Fibroblast of pulmonary artery (primary cell): ENCODE results near the gene HELZ2.

Experiments used
- DNase-seq: peaks from one replicate; pipeline ENCODE4 v3.0.0-alpha.2; 2010; ENCODE audit warnings: low read depth
- H3K4me3 ChIP-seq: replicated peaks from 2 replicates; pipeline ENCODE4 v1.5.1; 2011; ENCODE audit warnings: low read depth, mild to moderate bottlenecking, control low read depth, low read length, moderate library complexity
- CTCF ChIP-seq: IDR thresholded peaks from 2 replicates; pipeline ENCODE4 v1.5.1; 2011; ENCODE audit warnings: mild to moderate bottlenecking, control low read depth, low read length, inconsistent platforms; ENCODE audit errors: missing control alignments

HELZ2 gene

GRCh38 chr20:63536997-63537524 is 37.0 kb downstream of the HELZ2 start, which contains the start of gene PTK6:
Gene PTK6, minus strand, starts transcription at chr20:63537376. Its CDS starts 62 bp downstream, at chr20:63537314.
- TF ChIP-seq CTCF: no peak
- peak within 1 kb of the TSS; percentile 33 for H3K4me3 ChIP-seq
- DNase-seq: no peak

GRCh38 chr20:63536241-63536977 is 37.6 kb downstream of the HELZ2 start:
- no peak for TF ChIP-seq CTCF
- H3K4me3 ChIP-seq: no peak overlapping the region
- DNase-seq: peak; percentile 30

- H3K4me3 ChIP-seq: no peak overlapping the region
- TF ChIP-seq CTCF: no peak
- DNase-seq: no peak
These were observed 39.0 kb downstream of the HELZ2 start for GRCh38 chr20:63534831-63535651.

GRCh38 chr20:63534427-63534830 is 39.6 kb downstream of the HELZ2 start:
- no peak for DNase-seq
- TF ChIP-seq CTCF: no peak
- H3K4me3 ChIP-seq: no peak overlapping the region

GRCh38 chr20:63533871-63534393 is 40.1 kb downstream of the HELZ2 start:
- no peak for DNase-seq
- no peak for TF ChIP-seq CTCF
- no peak overlapping the region for H3K4me3 ChIP-seq

- H3K4me3 ChIP-seq: no peak overlapping the region
- TF ChIP-seq CTCF: no peak
- DNase-seq: no peak
These were observed 40.7 kb downstream of the HELZ2 start for GRCh38 chr20:63533388-63533787.
